ENCODE measurements around the gene OTUB1.

OTUB1 gene

GRCh38 chr11:64020976-64021756 lies 34.9 kb downstream of the OTUB1 start:
- DNase-seq (ENCODE audit: extremely low spot score, insufficient read length, low read depth) (no peak), FAIRE-seq (no peak)

GRCh38 chr11:64021757-64022093 lies 35.5 kb downstream of the OTUB1 start:
- DNase-seq (ENCODE audit: extremely low spot score, insufficient read length, low read depth) (no peak), FAIRE-seq (no peak)

DNA sequence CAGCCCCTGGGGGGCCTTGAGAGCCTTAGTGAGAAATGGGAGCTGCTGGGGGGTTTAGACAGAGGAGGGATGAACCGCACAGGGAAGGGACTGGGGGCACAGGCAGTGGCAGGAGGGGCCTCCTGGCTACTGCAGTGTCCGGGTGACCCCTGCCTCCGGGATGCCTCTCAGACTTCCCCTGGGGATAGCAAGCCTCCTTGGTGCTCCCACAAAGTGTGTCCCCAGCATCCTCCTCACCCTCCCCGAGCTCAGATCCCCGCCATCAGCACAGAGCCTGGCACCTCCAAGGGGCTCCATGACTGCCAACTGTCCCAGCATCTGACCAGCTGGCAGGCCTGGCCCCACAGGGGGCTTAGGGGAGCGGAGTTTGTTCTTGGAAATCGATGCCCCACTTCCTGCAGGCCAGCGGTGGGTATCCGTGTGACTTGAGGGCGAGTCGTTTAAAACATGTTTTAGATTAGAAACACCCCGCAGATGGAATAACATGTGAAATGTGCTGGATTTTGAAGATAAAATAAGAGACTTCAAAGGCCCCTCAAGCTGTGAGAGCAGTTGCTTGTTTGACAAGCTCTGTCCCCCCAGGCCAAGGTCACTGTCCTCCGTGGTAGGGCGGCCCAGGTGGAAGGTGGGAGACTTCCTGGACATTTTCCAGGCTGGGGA lies 36.0 kb downstream of the OTUB1 start:
- no peak for DNase-seq (ENCODE audit: extremely low spot score, insufficient read length, low read depth)
- FAIRE-seq, result no peak

GRCh38 chr11:64023712-64024710 lies 37.8 kb downstream of the OTUB1 start:
- DNase-seq (ENCODE audit: extremely low spot score, insufficient read length, low read depth), result no peak
- no peak for FAIRE-seq

DNA sequence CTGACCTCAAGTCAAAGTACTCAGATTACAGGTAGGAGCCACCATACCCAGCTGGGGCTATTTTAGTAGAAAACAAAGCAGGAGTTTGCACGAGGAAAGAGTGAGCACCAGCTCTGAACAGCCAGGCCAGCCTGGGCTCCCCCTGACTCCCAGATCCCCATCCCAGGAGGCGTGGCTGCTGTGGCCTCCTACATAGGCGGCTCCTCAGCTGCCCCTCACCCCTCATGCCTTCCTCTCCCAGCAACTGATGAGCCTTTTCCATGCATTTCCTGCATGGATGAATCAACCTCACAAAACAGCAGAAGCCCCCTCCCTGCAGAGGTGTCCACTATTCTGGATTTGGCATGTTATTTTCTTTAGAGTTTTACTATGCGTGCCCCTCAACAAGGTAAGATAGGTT lies 39.0 kb downstream of the OTUB1 start:
- FAIRE-seq, result no peak
- DNase-seq (ENCODE audit: extremely low spot score, insufficient read length, low read depth), result no peak

DNA sequence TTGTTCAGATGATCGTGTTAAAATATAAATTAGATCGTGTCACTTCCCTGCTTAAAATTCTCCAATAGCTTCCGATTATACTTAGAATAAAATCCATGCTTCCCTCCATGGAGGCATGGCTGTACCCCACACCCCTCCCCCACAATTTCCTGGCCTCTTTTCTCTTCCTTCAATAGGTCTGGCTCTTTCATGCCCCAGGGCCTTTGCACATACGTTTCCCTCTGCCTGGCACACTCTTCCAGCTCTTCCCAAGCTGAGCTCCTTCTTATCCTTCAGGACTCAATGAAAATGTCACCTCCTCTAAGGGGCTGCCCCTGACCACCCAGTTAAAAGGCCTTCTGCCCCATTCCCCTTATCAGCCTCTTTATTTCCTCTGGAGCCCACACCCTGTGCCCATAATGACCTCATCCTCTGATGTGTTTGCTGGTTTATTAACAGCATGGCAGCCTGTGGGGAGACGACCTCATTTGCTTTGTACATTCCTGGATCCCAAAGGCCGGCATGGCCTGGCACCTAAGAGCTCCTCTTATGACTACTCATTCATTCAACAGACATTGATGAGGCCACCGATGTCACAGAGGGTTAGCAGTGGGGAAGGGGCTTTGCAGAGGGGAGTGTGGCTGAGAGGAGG lies 40.5 kb downstream of the OTUB1 start:
- DNase-seq (ENCODE audit: extremely low spot score, insufficient read length, low read depth), result no peak
- no peak for FAIRE-seq

- FAIRE-seq, result no peak
These were observed 41.6 kb downstream of the OTUB1 start for GRCh38 chr11:64027651-64028397.

DNA sequence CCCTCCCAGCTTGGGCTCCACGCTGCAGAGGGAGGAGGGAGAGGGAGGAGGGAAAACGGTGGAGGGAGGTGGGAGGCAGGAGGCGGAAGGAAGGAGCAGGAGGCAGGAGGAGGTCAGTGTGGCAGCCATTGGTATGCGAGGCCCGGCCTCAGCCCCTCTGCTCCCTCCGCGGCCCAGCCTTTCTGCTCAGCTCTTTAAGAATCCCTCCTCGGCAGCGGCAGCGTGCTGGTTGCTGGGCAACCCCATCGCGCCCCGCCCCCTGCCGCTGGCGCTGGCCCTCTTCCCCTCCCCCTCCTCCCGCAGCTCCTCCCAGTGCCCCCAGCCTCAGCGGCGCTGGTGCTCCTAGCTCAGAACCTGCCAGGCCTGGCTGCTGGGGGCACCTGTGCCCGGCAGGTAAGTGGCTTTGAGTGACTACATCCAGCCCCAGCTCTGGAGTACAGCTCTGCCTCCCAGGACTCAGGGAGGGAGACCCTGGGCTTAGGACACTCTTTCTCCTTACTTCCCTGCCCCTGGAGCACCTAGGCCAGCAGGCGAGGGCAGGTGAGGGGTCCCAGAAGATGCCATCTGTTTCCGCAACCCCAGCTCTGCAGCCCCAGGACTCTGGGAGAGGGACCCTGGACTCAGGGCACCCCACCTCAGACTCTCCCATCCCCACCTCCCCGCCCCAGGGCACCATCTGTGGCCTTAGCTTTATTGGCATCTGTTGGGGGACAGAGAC lies 42.3 kb downstream of the OTUB1 start:
- DNase-seq (ENCODE audit: extremely low spot score, insufficient read length, low read depth) (no peak), FAIRE-seq (no peak)

More at GRCh38 chr11:64027651-64028397, 41.6 kb downstream of the OTUB1 start:
- no peak for DNase-seq (ENCODE audit: extremely low spot score, insufficient read length, low read depth)

- DNase-seq (ENCODE audit: extremely low spot score, insufficient read length, low read depth), result no peak
- FAIRE-seq, result no peak
These were observed 43.5 kb downstream of the OTUB1 start for GRCh38 chr11:64029773-64030172.

DNA sequence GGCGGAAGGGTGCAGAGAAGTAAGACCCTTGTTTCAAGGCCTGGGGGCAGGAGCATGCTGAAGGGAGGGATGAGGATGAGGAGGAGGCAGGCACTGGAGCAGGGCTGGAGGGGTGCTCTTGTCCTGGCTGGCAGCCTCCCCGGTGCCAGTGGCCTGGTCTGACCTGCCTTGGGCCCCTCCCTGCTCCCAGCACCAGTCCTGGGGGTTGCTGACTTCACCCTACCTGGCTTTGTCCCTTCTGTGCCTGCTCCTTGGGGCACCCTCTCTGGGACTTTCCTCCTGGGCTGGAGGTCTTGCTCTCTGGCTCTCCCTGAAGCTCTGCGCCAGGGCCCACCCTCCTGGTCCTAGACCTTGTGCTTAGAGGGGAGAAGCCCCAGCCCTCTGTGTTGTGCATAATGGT lies 44.8 kb downstream of the OTUB1 start:
- FAIRE-seq, result no peak
- no peak for DNase-seq (ENCODE audit: extremely low spot score, insufficient read length, low read depth)

DNA sequence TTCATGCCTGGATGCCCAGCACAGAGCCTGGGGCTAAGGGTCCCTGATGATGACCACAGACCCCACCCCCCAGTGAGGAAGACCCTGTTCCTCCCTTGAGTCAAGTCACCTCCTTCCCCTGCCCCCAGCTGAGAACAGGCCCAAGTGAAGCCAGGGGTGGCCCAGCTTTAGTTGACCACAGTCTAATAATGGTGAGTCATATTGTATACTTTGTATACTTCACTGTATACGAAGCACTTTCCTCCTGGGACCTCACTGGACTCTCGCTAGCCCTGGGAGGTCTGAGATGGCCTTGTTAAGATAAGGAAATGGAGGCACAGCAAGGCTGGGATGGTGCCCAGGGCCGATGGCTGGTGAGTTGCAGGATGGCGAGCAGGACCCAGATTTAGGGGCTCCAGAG lies 45.8 kb downstream of the OTUB1 start:
- no peak for DNase-seq (ENCODE audit: extremely low spot score, insufficient read length, low read depth)
- no peak for FAIRE-seq

DNA sequence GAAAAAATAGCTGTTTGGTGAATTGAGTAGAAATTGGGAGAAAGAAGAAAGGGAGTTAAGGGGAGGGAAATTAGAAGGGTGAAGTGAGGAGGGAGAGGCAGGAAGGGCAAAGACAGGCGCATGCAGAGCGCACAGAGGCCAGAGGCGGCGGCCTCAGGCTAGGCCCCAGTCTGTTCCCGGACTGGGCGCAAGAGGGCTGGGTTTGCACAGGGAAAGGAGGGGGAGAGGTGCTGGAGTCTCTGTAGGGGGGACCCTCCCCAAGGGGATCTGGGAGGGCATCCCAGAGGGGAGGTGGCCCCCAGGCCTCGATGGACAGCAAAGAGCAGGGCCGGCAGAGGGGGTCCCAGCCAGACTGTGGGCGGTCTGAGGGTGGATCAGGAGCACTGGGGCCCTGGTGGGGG lies 48.2 kb downstream of the OTUB1 start:
- DNase-seq (ENCODE audit: extremely low spot score, insufficient read length, low read depth) (no peak), FAIRE-seq (no peak)

- no peak for FAIRE-seq
- DNase-seq (ENCODE audit: extremely low spot score, insufficient read length, low read depth), result no peak
These were observed 48.9 kb downstream of the OTUB1 start for GRCh38 chr11:64035081-64035524.

- no peak for FAIRE-seq
These were observed 49.3 kb downstream of the OTUB1 start, which contains the start of gene FLRT1 for GRCh38 chr11:64035576-64035975. FLRT1 (plus strand) TSS chr11:64035931; CDS start chr11:64116268, 80,337 bp downstream.

DNA sequence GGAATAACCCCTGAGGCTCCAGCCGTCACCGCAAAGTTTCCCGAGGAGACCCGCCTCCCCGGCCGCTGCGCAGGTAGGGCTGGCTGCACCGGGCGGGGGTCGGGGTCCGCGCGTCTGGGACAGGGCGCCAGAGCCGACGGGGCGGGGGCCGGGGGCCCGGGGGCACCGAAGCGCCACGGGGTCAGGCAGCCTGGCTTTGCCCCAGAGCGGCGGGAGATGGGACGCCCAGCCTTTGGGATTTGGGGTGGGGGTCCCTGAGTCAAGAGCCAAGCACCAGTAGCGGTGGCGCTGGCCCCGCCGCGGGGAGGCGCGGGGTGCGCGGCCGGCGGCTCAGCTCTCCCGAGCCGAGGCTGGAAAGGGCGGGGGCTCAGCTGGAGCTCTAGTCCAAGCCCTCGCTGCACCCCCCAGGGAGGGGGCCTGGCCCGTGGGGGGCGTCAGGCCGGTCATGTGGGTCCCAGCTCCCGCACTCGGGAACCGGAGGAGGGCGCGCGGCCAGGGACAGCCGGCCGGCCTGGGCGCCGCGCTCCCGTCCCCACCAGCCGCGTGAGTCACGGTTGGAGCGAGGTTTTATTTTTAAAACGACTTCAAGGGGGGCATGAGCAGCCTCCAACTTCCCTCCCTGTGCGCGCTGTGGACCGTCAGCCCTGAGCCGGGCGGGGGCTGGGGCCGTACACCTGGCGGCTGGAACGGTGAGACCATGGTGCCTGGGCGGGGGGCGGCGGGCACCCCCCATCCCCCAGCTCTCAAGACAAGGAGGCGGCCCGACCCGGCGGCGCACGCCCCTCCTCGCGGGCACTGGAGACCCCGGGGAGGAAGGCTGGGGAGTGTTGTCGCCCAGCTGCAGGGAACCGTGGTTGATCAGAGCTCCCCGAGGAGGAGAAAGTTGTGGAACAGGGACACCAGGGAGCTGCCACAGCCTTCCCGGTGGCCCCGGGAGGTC lies 50.1 kb downstream of the OTUB1 start:
- DNase-seq (ENCODE audit: extremely low spot score, insufficient read length, low read depth) (no peak), FAIRE-seq (no peak)

More at GRCh38 chr11:64035576-64035975, 49.3 kb downstream of the OTUB1 start, which contains the start of gene FLRT1:
- DNase-seq (ENCODE audit: extremely low spot score, insufficient read length, low read depth), result no peak

- no peak for FAIRE-seq
These were observed 50.9 kb downstream of the OTUB1 start for GRCh38 chr11:64037027-64037634.

DNA sequence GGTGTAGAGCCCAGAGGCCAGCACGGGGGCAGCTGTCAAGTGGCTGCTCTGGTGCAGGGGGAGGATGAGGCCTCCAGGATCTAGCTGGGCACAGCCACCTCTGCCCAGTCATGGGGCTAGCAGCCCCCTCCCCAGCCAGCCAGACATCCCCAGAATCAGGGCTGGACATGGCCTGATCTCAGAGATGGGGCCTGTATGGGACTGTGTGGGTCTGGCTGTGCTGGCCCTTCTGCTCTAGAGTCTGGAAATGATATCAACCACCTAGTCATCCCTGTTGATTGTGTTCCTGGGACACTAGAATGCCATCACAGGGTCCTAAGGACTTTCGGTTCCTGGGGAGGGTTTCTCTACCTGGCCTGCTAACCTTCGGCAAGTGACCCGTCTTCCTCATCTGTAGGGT lies 52.3 kb downstream of the OTUB1 start:
- FAIRE-seq (no peak), DNase-seq (ENCODE audit: extremely low spot score, insufficient read length, low read depth) (no peak)

More at GRCh38 chr11:64037027-64037634, 50.9 kb downstream of the OTUB1 start:
- no peak for DNase-seq (ENCODE audit: extremely low spot score, insufficient read length, low read depth)

All from GM18507 (cell line).